ENCODE data around the gene OR9Q2.

The OR9Q2 gene

DNA sequence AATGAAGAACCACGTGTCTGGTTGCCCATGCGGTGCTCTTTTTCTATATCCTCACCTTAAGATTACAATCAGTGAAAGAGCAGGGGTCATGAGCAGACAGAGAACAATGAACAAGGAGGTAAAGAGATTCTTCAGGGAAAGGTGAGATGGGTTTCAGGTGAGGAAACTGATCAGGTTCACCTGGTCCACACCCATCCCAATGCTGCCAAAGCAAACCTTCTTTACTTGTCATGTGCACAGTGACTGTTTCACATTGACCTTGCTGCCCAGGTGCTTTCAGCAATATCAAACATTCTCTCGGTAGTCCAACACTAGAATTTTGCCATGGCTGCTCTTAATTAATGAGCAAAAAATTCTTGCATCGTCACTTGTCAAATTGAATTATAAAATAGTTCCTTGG lies 24.5 kb upstream of the OR9Q2 start:
- no peak overlapping the region for H2AFZ ChIP-seq (ENCODE audit: low read length)

GRCh38 chr11:58164990-58165389 lies 23.9 kb upstream of the OR9Q2 start:
- Histone ChIP-seq H3K9me2 (replicated peaks; ENCODE audit: low read depth, low read length) (no peaks in the 10 kb centered on the region), H3K27me3 (ENCODE audit: insufficient read depth, low read length, poor library complexity, severe bottlenecking) (no peaks in the 10 kb centered on the region), H4K20me1 (ENCODE audit: insufficient read depth, low read length, poor library complexity, severe bottlenecking) (no peaks in the 10 kb centered on the region), H3K4me1 (ENCODE audit: insufficient read depth, low read length, poor library complexity, severe bottlenecking) (no peaks in the 10 kb centered on the region), H3K4me3 (ENCODE audit: low read length, poor library complexity, severe bottlenecking) (no peak overlapping the region), H3K4me2 (ENCODE audit: low read depth, low read length, poor library complexity, severe bottlenecking) (no peak overlapping the region), H2AFZ (ENCODE audit: low read length) (no peak overlapping the region), H3K36me3 (ENCODE audit: insufficient read depth, low read length) (no peaks in the 10 kb centered on the region), H3K79me2 (ENCODE audit: insufficient read depth, low read length) (no peaks in the 10 kb centered on the region), H3K9ac (ENCODE audit: low read depth, low read length, poor library complexity, severe bottlenecking) (no peak overlapping the region), H3K9me3 (ENCODE audit: insufficient read depth, low read depth, low read length) (no peaks in the 10 kb centered on the region), H3F3A (ENCODE audit: low read depth) (no peaks in the 10 kb centered on the region)
- no peak for TF ChIP-seq CTCF (conservative IDR thresholded peaks at IDR 0.05; ENCODE audit: low read length)
- no peak for TF ChIP-seq EZH2phosphoT487 (IDR thresholded peaks at IDR 0.05; ENCODE audit: borderline replicate concordance)

More for the DNA sequence above, 24.5 kb upstream of the OR9Q2 start:
- Histone ChIP-seq H3K27me3 (ENCODE audit: insufficient read depth, low read length, poor library complexity, severe bottlenecking) (no peaks in the 10 kb centered on the region), H3K9me3 (ENCODE audit: insufficient read depth, low read depth, low read length) (no peaks in the 10 kb centered on the region), H4K20me1 (ENCODE audit: insufficient read depth, low read length, poor library complexity, severe bottlenecking) (no peaks in the 10 kb centered on the region), H3K9me2 (replicated peaks; ENCODE audit: low read depth, low read length) (no peaks in the 10 kb centered on the region), H3K9ac (ENCODE audit: low read depth, low read length, poor library complexity, severe bottlenecking) (no peak overlapping the region), H3K36me3 (ENCODE audit: insufficient read depth, low read length) (no peaks in the 10 kb centered on the region), H3K4me1 (ENCODE audit: insufficient read depth, low read length, poor library complexity, severe bottlenecking) (no peaks in the 10 kb centered on the region), H3K4me3 (ENCODE audit: low read length, poor library complexity, severe bottlenecking) (no peak overlapping the region), H3K79me2 (ENCODE audit: insufficient read depth, low read length) (no peaks in the 10 kb centered on the region), H3K4me2 (ENCODE audit: low read depth, low read length, poor library complexity, severe bottlenecking) (no peak overlapping the region), H3F3A (ENCODE audit: low read depth) (no peaks in the 10 kb centered on the region)
- TF ChIP-seq EZH2phosphoT487 (IDR thresholded peaks at IDR 0.05; ENCODE audit: borderline replicate concordance) (no peak), CTCF (conservative IDR thresholded peaks at IDR 0.05; ENCODE audit: low read length) (no peak)

DNA sequence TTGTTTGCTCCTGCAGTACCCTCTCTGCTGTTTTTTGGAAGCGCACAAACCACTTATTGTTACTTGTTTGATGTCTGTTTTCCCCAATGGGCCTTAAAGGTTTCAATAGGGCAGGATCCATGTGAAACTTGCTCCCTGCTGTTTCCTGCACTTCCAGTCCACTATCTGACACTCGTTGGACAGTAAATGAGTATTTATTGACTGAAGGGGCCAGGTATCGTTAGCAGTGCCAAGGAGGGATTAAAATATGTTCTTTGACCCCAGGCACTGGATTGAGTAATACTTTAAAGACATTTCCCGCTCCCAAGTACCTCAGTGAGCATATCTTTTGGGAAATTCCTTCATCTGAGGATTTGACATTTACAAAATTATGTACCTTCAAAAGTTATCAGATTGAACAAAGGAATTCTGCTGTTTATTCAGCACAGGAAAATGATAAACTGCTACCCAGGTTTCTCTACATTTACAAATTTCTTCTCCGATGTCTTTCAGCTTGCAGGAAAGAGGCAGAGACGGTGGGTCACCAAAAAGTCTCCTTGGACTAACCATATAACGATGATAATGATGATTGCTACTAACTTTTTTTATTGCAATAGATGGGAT lies 23.3 kb upstream of the OR9Q2 start:
- no peaks in the 10 kb centered on the region for H3K9me2 ChIP-seq (replicated peaks; ENCODE audit: low read depth, low read length)
- no peak overlapping the region for H3K4me3 ChIP-seq (ENCODE audit: low read length, poor library complexity, severe bottlenecking)
- no peaks in the 10 kb centered on the region for H3F3A ChIP-seq (ENCODE audit: low read depth)
- TF ChIP-seq CTCF (conservative IDR thresholded peaks at IDR 0.05; ENCODE audit: low read length) (no peak), EZH2phosphoT487 (IDR thresholded peaks at IDR 0.05; ENCODE audit: borderline replicate concordance) (no peak)
- H3K36me3 ChIP-seq (ENCODE audit: insufficient read depth, low read length): no peaks in the 10 kb centered on the region
- no peak overlapping the region for H3K4me2 ChIP-seq (ENCODE audit: low read depth, low read length, poor library complexity, severe bottlenecking)
- H2AFZ ChIP-seq (ENCODE audit: low read length): no peak overlapping the region
- no peak overlapping the region for H3K9ac ChIP-seq (ENCODE audit: low read depth, low read length, poor library complexity, severe bottlenecking)
- no peaks in the 10 kb centered on the region for H3K27me3 ChIP-seq (ENCODE audit: insufficient read depth, low read length, poor library complexity, severe bottlenecking)
- no peaks in the 10 kb centered on the region for H3K9me3 ChIP-seq (ENCODE audit: insufficient read depth, low read depth, low read length)
- no peaks in the 10 kb centered on the region for H3K4me1 ChIP-seq (ENCODE audit: insufficient read depth, low read length, poor library complexity, severe bottlenecking)
- no peaks in the 10 kb centered on the region for H3K79me2 ChIP-seq (ENCODE audit: insufficient read depth, low read length)
- H4K20me1 ChIP-seq (ENCODE audit: insufficient read depth, low read length, poor library complexity, severe bottlenecking): no peaks in the 10 kb centered on the region
